Measurements from ENCODE around the gene KLRF2.

Gene KLRF2

DNA sequence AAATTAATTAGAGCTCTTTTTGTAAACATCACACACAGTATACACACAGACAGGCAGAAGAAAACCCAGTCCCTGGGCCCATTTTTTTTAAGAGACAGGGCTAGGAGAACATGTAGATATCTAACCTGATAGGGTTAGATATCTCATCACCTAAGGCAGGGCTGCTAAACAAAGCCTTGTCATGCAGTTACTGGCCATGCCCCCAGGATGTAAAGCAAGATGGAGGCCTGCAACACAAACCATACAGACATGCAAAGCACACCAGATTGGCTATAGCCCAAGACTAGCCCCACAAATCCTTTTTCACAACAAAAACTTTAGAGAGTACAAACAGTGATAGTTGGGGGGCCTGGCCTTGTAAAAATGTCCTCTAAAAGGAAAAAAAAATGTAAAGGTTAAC, 30.4 kb downstream of the KLRF2 start:
- Histone ChIP-seq H3K27ac (no peak overlapping the region), H2AFZ (ENCODE audit: low read depth) (no peak overlapping the region), H3K36me3 (ENCODE audit: insufficient read depth) (no peaks in the 10 kb centered on the region), H4K20me1 (ENCODE audit: insufficient read depth) (no peaks in the 10 kb centered on the region), H3K79me2 (ENCODE audit: insufficient read depth, low read depth) (no peaks in the 10 kb centered on the region), H3K4me3 (IDR thresholded peaks at IDR 0.05; ENCODE audit: insufficient read depth, low read depth, low read length) (no peak overlapping the region), H3K9ac (no peak overlapping the region), H3K4me1 (ENCODE audit: low read depth, poor library complexity, severe bottlenecking) (no peaks in the 10 kb centered on the region), H3K4me2 (no peak overlapping the region), H3K27me3 (ENCODE audit: insufficient read depth, low read depth) (no peaks in the 10 kb centered on the region)
- no peak for TF ChIP-seq CTCF (conservative IDR thresholded peaks at IDR 0.05; ENCODE audit: low read depth, low read length)

- no peak for TF ChIP-seq CTCF (conservative IDR thresholded peaks at IDR 0.05; ENCODE audit: low read depth, low read length)
- no peaks in the 10 kb centered on the region for H3K79me2 ChIP-seq (ENCODE audit: insufficient read depth, low read depth)
- no peak overlapping the region for H3K9ac ChIP-seq
These were observed 38.2 kb downstream of the KLRF2 start for GRCh38 chr12:9919443-9919842.

DNA sequence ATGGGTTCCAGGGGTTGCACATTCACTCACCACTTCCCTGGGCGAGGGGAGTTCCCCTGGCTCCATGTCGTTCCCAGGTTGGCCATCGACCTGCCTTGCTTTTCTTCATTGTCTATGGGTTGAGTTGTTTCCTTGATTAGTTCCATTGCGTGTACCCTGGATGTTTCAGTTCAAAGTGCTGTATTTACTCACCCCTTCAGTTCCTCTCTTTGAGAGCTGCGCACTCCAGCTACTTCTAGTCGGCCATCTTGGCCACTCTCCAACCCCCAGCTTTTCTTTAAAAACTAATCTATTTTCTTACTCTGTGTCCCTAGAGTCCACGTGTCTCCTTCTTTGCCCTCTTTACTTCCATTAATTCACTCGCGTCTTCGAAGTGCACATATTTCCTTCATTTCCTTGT, 39.2 kb downstream of the KLRF2 start:
- no peak overlapping the region for H2AFZ ChIP-seq (ENCODE audit: low read depth)
- H3K27me3 ChIP-seq (ENCODE audit: insufficient read depth, low read depth), result no peaks in the 10 kb centered on the region
- H3K27ac ChIP-seq, result no peak overlapping the region
- no peak overlapping the region for H3K9ac ChIP-seq
- TF ChIP-seq CTCF (conservative IDR thresholded peaks at IDR 0.05; ENCODE audit: low read depth, low read length), result no peak
- peaks cover 9% of the 10 kb centered on the region for H3K4me1 ChIP-seq (ENCODE audit: low read depth, poor library complexity, severe bottlenecking)
- no peak overlapping the region for H3K4me3 ChIP-seq (IDR thresholded peaks at IDR 0.05; ENCODE audit: insufficient read depth, low read depth, low read length)
- no peaks in the 10 kb centered on the region for H3K79me2 ChIP-seq (ENCODE audit: insufficient read depth, low read depth)
- H4K20me1 ChIP-seq (ENCODE audit: insufficient read depth), result no peaks in the 10 kb centered on the region
- H3K4me2 ChIP-seq, result no peak overlapping the region
- H3K36me3 ChIP-seq (ENCODE audit: insufficient read depth), result no peaks in the 10 kb centered on the region

More at GRCh38 chr12:9919443-9919842, 38.2 kb downstream of the KLRF2 start:
- H3K36me3 ChIP-seq (ENCODE audit: insufficient read depth), result no peaks in the 10 kb centered on the region
- H3K27ac ChIP-seq, result no peak overlapping the region
- H3K4me1 ChIP-seq (ENCODE audit: low read depth, poor library complexity, severe bottlenecking), result peaks cover 9% of the 10 kb centered on the region
- H3K4me3 ChIP-seq (IDR thresholded peaks at IDR 0.05; ENCODE audit: insufficient read depth, low read depth, low read length), result no peak overlapping the region
- H3K4me2 ChIP-seq, result no peak overlapping the region
- H2AFZ ChIP-seq (ENCODE audit: low read depth), result no peak overlapping the region
- no peaks in the 10 kb centered on the region for H3K27me3 ChIP-seq (ENCODE audit: insufficient read depth, low read depth)
- no peaks in the 10 kb centered on the region for H4K20me1 ChIP-seq (ENCODE audit: insufficient read depth)

DNA sequence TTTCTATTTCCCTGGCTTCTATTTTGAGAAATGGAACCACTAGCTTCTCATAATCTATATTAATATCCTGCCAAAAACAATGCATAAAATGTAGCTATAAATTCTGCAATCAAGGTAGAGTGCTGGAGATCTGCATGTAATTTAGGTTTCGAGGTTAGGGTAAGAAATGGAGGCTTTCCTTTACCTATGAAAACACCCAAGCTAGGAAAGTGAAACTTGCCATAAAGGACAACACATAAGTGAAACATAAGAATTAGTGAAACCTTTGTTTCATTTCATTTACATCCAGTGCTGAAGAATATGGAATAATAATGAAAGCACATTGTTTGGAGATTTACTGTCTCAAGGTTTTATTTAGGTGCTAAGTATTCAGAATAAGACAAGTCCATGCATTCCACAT, 41.1 kb downstream of the KLRF2 start:
- Histone ChIP-seq H2AFZ (ENCODE audit: low read depth) (no peak overlapping the region), H4K20me1 (ENCODE audit: insufficient read depth) (no peaks in the 10 kb centered on the region), H3K27me3 (ENCODE audit: insufficient read depth, low read depth) (no peaks in the 10 kb centered on the region), H3K4me1 (ENCODE audit: low read depth, poor library complexity, severe bottlenecking) (peaks cover 16% of the 10 kb centered on the region), H3K79me2 (ENCODE audit: insufficient read depth, low read depth) (no peaks in the 10 kb centered on the region), H3K4me2 (no peak overlapping the region), H3K36me3 (ENCODE audit: insufficient read depth) (no peaks in the 10 kb centered on the region), H3K27ac (no peak overlapping the region), H3K4me3 (IDR thresholded peaks at IDR 0.05; ENCODE audit: insufficient read depth, low read depth, low read length) (no peak overlapping the region), H3K9ac (no peak overlapping the region)
- TF ChIP-seq CTCF (conservative IDR thresholded peaks at IDR 0.05; ENCODE audit: low read depth, low read length), result no peak

All from KMS-11 (cell line).